ENCODE results near the gene VSTM1. TPM values are rescaled to one million over a fixed set of nuclear protein-coding genes. Genes with fewer than 3 reads are reported as not detected.
A peak's percentile ranks its signal among the peaks of the same experiment; 100 is the strongest.
"Not testable (repeated sequence)": the region's sequence is repeated elsewhere in the genome, so short reads cannot be mapped to it uniquely, and the experiment has no call there.

Gene VSTM1
- total RNA-seq, 1 experiment from 2014 or later: not detected

GRCh38 chr19:54096617-54097106 lies 33.0 kb upstream of the VSTM1 start (continued):
- no peak for TF ChIP-seq MLX (CRISPR knock-in tag; IDR thresholded peaks at IDR 0.05)
- TF ChIP-seq, protein P1, sequence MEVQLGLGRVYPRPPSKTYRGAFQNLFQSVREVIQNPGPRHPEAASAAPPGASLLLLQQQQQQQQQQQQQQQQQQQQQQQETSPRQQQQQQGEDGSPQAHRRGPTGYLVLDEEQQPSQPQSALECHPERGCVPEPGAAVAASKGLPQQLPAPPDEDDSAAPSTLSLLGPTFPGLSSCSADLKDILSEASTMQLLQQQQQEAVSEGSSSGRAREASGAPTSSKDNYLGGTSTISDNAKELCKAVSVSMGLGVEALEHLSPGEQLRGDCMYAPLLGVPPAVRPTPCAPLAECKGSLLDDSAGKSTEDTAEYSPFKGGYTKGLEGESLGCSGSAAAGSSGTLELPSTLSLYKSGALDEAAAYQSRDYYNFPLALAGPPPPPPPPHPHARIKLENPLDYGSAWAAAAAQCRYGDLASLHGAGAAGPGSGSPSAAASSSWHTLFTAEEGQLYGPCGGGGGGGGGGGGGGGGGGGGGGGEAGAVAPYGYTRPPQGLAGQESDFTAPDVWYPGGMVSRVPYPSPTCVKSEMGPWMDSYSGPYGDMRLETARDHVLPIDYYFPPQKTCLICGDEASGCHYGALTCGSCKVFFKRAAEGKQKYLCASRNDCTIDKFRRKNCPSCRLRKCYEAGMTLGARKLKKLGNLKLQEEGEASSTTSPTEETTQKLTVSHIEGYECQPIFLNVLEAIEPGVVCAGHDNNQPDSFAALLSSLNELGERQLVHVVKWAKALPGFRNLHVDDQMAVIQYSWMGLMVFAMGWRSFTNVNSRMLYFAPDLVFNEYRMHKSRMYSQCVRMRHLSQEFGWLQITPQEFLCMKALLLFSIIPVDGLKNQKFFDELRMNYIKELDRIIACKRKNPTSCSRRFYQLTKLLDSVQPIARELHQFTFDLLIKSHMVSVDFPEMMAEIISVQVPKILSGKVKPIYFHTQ (CRISPR knock-in tag; IDR thresholded peaks at IDR 0.05): no peak

- DNase-seq (ENCODE audit: low spot score): peak; percentile 60
- ChIA-PET CTCF (interaction anchor here (0.6 to 3.9 kb wide), 21 partner anchors 9 to 851 kb away, joined by 3 to 68 read pairs (median 3); partner anchors contain the start of genes CNOT3, NLRP7 and VSTM1), POLR2A (interaction anchor here (0.6 to 1.3 kb wide), 3 partner anchors 77 to 154 kb away, joined by 3 read pairs; partner anchors contain the start of gene TMC4)
- peaks cover 34% of the 10 kb centered on the region for H3K27me3 Mint-ChIP-seq (ENCODE audit: low read depth)
- not testable (repeated sequence) for H3K27ac Mint-ChIP-seq, H3K4me1 Mint-ChIP-seq, H3K36me3 Mint-ChIP-seq, H3K9me3 Mint-ChIP-seq
- ATAC-seq: peak; percentile 76
- H3K4me3 Mint-ChIP-seq: peak overlapping the region; percentile 77
- TF ChIP-seq KAT7 (CRISPR knock-in tag; IDR thresholded peaks at IDR 0.05; ENCODE audit: borderline replicate concordance): peak; percentile 74; the same call in 1 of the 2 replicates
- TF ChIP-seq, protein P2, sequence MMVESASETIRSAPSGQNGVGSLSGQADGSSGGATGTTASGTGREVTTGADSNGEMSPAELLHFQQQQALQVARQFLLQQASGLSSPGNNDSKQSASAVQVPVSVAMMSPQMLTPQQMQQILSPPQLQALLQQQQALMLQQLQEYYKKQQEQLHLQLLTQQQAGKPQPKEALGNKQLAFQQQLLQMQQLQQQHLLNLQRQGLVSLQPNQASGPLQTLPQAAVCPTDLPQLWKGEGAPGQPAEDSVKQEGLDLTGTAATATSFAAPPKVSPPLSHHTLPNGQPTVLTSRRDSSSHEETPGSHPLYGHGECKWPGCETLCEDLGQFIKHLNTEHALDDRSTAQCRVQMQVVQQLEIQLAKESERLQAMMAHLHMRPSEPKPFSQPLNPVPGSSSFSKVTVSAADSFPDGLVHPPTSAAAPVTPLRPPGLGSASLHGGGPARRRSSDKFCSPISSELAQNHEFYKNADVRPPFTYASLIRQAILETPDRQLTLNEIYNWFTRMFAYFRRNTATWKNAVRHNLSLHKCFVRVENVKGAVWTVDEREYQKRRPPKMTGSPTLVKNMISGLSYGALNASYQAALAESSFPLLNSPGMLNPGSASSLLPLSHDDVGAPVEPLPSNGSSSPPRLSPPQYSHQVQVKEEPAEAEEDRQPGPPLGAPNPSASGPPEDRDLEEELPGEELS (CRISPR knock-in tag; IDR thresholded peaks at IDR 0.05): peak; percentile 89
- TF ChIP-seq SP1 (CRISPR knock-in tag; conservative IDR thresholded peaks at IDR 0.05): peak; percentile 44; the same call in 1 of the 2 replicates
- TF ChIP-seq, protein P3, sequence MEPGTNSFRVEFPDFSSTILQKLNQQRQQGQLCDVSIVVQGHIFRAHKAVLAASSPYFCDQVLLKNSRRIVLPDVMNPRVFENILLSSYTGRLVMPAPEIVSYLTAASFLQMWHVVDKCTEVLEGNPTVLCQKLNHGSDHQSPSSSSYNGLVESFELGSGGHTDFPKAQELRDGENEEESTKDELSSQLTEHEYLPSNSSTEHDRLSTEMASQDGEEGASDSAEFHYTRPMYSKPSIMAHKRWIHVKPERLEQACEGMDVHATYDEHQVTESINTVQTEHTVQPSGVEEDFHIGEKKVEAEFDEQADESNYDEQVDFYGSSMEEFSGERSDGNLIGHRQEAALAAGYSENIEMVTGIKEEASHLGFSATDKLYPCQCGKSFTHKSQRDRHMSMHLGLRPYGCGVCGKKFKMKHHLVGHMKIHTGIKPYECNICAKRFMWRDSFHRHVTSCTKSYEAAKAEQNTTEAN (CRISPR knock-in tag; IDR thresholded peaks at IDR 0.05): peak; percentile 89; the same call in 1 of the 2 replicates
- peak; percentile 94 for TF ChIP-seq MAX (CRISPR knock-in tag; IDR thresholded peaks at IDR 0.05)
- TF ChIP-seq NFE2L1 (CRISPR knock-in tag; IDR thresholded peaks at IDR 0.05): peak; percentile 89
- TF ChIP-seq USF1 (CRISPR knock-in tag; IDR thresholded peaks at IDR 0.05): peak; percentile 70
- peak; percentile 69; the same call in 1 of the 2 replicates for TF ChIP-seq SMAD3 (CRISPR knock-in tag; IDR thresholded peaks at IDR 0.05; ENCODE audit: borderline replicate concordance)
- 0 out of 2 replicates have a peak, but pooled peaks have one; percentile 86 for TF ChIP-seq NR3C1 (CRISPR knock-in tag; conservative IDR thresholded peaks at IDR 0.05; ENCODE audit: low read depth)
- TF ChIP-seq, protein P4, sequence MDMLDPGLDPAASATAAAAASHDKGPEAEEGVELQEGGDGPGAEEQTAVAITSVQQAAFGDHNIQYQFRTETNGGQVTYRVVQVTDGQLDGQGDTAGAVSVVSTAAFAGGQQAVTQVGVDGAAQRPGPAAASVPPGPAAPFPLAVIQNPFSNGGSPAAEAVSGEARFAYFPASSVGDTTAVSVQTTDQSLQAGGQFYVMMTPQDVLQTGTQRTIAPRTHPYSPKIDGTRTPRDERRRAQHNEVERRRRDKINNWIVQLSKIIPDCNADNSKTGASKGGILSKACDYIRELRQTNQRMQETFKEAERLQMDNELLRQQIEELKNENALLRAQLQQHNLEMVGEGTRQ (CRISPR knock-in tag; IDR thresholded peaks at IDR 0.05): peak; percentile 9; the same call in 1 of the 2 replicates
- peak; percentile 86; the same call in 1 of the 2 replicates for TF ChIP-seq ESRRA (CRISPR knock-in tag; IDR thresholded peaks at IDR 0.05; ENCODE audit: borderline replicate concordance)
- TF ChIP-seq ZNF232 (CRISPR knock-in tag; IDR thresholded peaks at IDR 0.05): peak; percentile 81; the same call in 1 of the 2 replicates
- TF ChIP-seq NR2C2 (CRISPR knock-in tag; IDR thresholded peaks at IDR 0.05): 0 out of 2 replicates have a peak, but pooled peaks have one; percentile 24
- TF ChIP-seq, protein P5, sequence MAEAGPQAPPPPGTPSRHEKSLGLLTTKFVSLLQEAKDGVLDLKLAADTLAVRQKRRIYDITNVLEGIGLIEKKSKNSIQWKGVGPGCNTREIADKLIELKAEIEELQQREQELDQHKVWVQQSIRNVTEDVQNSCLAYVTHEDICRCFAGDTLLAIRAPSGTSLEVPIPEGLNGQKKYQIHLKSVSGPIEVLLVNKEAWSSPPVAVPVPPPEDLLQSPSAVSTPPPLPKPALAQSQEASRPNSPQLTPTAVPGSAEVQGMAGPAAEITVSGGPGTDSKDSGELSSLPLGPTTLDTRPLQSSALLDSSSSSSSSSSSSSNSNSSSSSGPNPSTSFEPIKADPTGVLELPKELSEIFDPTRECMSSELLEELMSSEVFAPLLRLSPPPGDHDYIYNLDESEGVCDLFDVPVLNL (CRISPR knock-in tag; IDR thresholded peaks at IDR 0.05; ENCODE audit: borderline replicate concordance, low read depth): peak; percentile 58; the same call in 1 of the 2 replicates
- TF ChIP-seq RELA (CRISPR knock-in tag; IDR thresholded peaks at IDR 0.05; ENCODE audit: borderline replicate concordance): peak; percentile 93; the same call in 1 of the 2 replicates
- 0 out of 2 replicates have a peak, but pooled peaks have one; percentile 25 for TF ChIP-seq ZNF281 (CRISPR knock-in tag; IDR thresholded peaks at IDR 0.05)
- TF ChIP-seq IRF2 (CRISPR knock-in tag; IDR thresholded peaks at IDR 0.05; ENCODE audit: borderline replicate concordance, low read depth): peak; percentile 42; the same call in 1 of the 2 replicates
- 0 out of 2 replicates have a peak, but pooled peaks have one; percentile 73 for TF ChIP-seq CREB1 (CRISPR knock-in tag; IDR thresholded peaks at IDR 0.05)
Measured at GRCh38 chr19:54095859-54096616, 32.3 kb upstream of the VSTM1 start.
